ENCODE results near the gene TPST2. TPM values are rescaled to one million over a fixed set of nuclear protein-coding genes. Genes with fewer than 3 reads are reported as not detected.
A peak's percentile ranks its signal among the peaks of the same experiment; 100 is the strongest.

TPST2 gene
- total and polyA plus RNA-seq, 2 donors: 14.1 to 27.4 TPM

- WGBS: 96% methylated on average over 8 of the region's 8 CpGs
- Histone ChIP-seq H3K4me3 (ENCODE audit: low read depth, low read length) (no peak overlapping the region), H3K4me1 (ENCODE audit: insufficient read depth) (no peaks in the 10 kb centered on the region), H3K36me3 (ENCODE audit: insufficient read depth) (no peaks in the 10 kb centered on the region), H3K27ac (ENCODE audit: low read depth) (no peak overlapping the region)
- DNase-seq (ENCODE audit: extremely low spot score): no peak
Measured at GRCh38 chr22:26581633-26582168, 8.2 kb downstream of the TPST2 start.

DNA sequence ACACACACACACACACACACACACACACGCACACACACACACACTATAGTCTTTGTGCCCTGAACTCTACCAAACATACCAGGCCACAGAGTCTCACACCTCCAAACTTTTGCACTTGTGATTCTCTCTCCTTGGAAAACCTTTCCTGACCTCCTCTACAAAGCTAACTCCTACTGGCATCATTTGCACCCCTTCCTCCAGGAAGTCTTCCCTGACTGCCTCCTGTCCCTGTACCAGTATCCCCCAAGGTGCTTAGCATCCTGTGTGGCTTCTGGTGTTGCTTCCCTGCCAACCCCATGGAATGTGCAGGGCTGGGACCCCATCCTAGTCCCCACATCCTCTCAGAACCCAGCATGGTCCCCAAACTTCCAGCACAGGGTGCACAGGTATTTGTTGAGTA, 8.9 kb downstream of the TPST2 start:
- H3K4me1 ChIP-seq (ENCODE audit: insufficient read depth): no peaks in the 10 kb centered on the region
- no peak overlapping the region for H3K4me3 ChIP-seq (ENCODE audit: low read depth, low read length)
- no peak for DNase-seq (ENCODE audit: extremely low spot score)
- no peaks in the 10 kb centered on the region for H3K36me3 ChIP-seq (ENCODE audit: insufficient read depth)
- 84% methylated on average over 1 of the region's 1 CpG for WGBS
- H3K27ac ChIP-seq (ENCODE audit: low read depth): no peak overlapping the region

DNA sequence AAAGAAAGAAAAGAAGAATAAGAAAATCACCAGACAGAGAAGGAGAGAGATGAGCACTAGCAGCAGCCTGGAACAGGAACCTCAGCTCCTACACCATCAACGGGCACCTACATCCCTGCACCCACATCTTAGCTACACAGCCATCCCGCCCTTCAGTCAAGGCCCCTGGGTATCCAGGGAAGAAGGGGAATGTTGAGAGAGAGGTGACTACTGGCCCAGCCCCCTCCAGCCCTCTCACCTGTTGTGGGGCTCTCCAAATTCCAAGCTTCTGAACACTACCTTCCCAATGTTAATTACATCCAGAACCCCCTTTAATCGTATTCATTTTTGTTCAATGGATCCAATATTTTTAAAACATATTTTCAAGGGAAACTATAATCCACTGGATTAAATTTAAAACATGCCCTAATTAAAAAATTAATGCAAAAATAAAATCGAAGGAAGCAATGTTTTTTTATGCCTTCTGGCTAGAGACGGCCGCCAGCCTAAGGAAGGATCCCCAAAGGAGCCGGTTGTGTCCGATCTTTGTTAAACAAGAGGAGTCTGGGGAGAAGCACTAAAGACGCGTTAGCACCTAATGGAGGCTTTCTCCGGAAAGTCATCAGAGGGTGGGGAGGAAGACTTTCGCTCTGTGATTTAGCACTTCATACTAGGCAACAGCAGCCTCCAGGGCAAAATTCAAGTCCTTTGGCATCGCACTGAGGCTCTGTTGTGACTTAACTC, 9.5 kb downstream of the TPST2 start:
- DNase-seq (ENCODE audit: extremely low spot score): no peak
- 76% methylated on average over 13 of the region's 13 CpGs for WGBS
- H3K4me1 ChIP-seq (ENCODE audit: insufficient read depth): no peaks in the 10 kb centered on the region
- H3K27ac ChIP-seq (ENCODE audit: low read depth): no peak overlapping the region
- no peaks in the 10 kb centered on the region for H3K36me3 ChIP-seq (ENCODE audit: insufficient read depth)
- H3K4me3 ChIP-seq (ENCODE audit: low read depth, low read length): no peak overlapping the region

- Histone ChIP-seq H3K4me1 (ENCODE audit: insufficient read depth) (no peaks in the 10 kb centered on the region), H3K36me3 (ENCODE audit: insufficient read depth) (no peaks in the 10 kb centered on the region), H3K27ac (ENCODE audit: low read depth) (no peak overlapping the region), H3K4me3 (ENCODE audit: low read depth, low read length) (no peak overlapping the region)
- DNase-seq (ENCODE audit: extremely low spot score): no peak
- WGBS: 58% methylated on average over 10 of the region's 10 CpGs
Measured at GRCh38 chr22:26579331-26579886, 10.5 kb downstream of the TPST2 start.

DNA sequence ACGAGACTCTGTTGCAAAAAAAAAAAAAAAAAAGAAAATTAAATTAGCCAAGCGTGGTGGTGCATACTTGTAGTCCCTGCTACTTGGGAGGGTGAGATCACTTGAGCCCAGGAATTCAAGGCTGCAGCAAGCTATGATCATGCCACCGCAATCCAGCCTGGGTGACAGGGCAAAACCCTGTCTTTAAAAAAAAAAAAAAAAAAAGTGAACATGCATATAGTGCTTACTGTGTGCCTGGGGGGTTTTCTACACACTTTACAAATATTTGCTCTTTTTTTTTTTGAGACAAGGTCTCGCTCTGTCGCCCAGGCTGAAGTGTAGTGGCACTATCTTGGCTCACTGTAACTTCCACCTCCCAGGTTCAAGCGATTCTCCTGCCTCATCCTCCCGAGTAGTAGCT, 12.9 kb downstream of the TPST2 start:
- no peaks in the 10 kb centered on the region for H3K4me1 ChIP-seq (ENCODE audit: insufficient read depth)
- no peak for DNase-seq (ENCODE audit: extremely low spot score)
- H3K4me3 ChIP-seq (ENCODE audit: low read depth, low read length): no peak overlapping the region
- no peaks in the 10 kb centered on the region for H3K36me3 ChIP-seq (ENCODE audit: insufficient read depth)
- WGBS: 94% methylated on average over 7 of the region's 7 CpGs
- H3K27ac ChIP-seq (ENCODE audit: low read depth): no peak overlapping the region

DNA sequence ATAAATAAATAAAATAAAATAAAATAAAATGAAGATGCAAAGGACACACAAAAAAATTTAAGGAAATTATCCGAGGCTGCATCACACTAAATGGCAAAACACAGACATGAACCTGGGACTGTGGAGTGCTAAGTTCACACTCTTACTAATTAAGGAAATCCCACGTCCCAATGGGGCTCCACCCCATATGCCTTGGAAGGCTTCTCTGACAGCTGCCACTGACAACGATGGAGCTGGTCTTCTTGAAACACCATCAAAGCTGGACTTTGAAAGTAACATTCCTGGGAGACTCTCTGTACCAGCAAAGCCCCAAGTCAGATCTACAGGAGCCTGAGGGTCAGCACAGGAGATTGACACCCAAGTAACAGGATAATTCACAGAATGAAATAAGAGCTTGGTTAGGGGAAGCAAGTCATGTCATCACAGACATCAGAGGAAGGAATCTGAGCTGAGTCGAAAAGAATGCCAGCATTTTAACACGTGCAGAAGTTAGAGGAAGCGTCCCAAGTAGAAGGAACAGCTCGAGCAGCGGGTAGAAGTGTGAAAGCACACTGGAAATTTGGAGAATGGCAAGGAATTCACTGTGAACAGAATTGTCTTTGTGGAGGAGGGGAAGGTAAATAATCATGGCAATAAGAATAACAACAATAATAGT, 13.8 kb downstream of the TPST2 start:
- WGBS: 61% methylated on average over 8 of the region's 8 CpGs
- DNase-seq (ENCODE audit: extremely low spot score): no peak
- Histone ChIP-seq H3K36me3 (ENCODE audit: insufficient read depth) (no peaks in the 10 kb centered on the region), H3K4me3 (ENCODE audit: low read depth, low read length) (no peak overlapping the region), H3K4me1 (ENCODE audit: insufficient read depth) (no peaks in the 10 kb centered on the region), H3K27ac (ENCODE audit: low read depth) (no peak overlapping the region)

- DNase-seq (ENCODE audit: extremely low spot score): no peak
- Histone ChIP-seq H3K4me3 (ENCODE audit: low read depth, low read length) (no peak overlapping the region), H3K36me3 (ENCODE audit: insufficient read depth) (no peaks in the 10 kb centered on the region), H3K4me1 (ENCODE audit: insufficient read depth) (no peaks in the 10 kb centered on the region), H3K27ac (ENCODE audit: low read depth) (no peak overlapping the region)
- WGBS: 81% methylated on average over 7 of the region's 7 CpGs
Measured at GRCh38 chr22:26574001-26574723, 15.8 kb downstream of the TPST2 start.

GRCh38 chr22:26573026-26573662, 16.8 kb downstream of the TPST2 start:
- peak; percentile 65 for DNase-seq (ENCODE audit: extremely low spot score)

DNA sequence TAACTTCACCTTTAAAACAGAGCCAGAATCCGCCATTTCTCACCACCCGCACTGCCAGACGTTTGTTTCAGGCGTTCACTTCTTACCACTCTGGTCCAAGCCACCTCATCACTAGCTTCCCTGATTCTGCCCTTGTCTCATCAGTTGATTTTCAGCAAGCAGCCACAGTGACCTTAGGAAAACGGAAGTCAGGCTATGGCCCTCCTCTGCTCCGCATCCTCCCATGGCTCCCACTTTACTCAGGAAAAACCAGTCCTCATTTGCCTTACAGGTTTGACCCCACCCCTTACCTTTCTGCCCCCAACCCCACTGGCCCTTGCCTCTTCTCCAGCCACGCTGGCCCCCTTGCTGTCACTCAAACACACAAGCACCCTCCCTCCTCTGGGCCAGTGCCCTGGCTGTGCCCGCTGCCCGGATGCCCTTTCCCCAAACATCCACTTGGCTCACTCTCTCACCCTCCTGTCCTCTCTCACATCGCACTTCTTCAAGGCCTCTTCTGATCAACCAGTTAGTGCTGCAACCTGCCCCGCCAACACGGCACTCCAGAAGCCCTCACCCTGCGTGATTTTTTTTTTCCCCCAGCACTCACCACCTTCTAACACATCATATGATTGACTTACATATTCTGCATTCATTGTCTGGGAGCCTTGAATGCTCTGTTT, 18.9 kb downstream of the TPST2 start:
- Histone ChIP-seq H3K4me1 (ENCODE audit: insufficient read depth) (no peaks in the 10 kb centered on the region), H3K4me3 (ENCODE audit: low read depth, low read length) (no peak overlapping the region), H3K36me3 (ENCODE audit: insufficient read depth) (no peaks in the 10 kb centered on the region), H3K27ac (ENCODE audit: low read depth) (no peak overlapping the region)
- WGBS: 88% methylated on average over 13 of the region's 13 CpGs
- DNase-seq (ENCODE audit: extremely low spot score): no peak

More at GRCh38 chr22:26573026-26573662, 16.8 kb downstream of the TPST2 start:
- H3K27ac ChIP-seq (ENCODE audit: low read depth): no peak overlapping the region
- H3K36me3 ChIP-seq (ENCODE audit: insufficient read depth): no peaks in the 10 kb centered on the region
- WGBS: 35% methylated on average over 10 of the region's 10 CpGs
- no peaks in the 10 kb centered on the region for H3K4me1 ChIP-seq (ENCODE audit: insufficient read depth)
- no peak overlapping the region for H3K4me3 ChIP-seq (ENCODE audit: low read depth, low read length)

GRCh38 chr22:26570115-26570514, 19.8 kb downstream of the TPST2 start:
- no peaks in the 10 kb centered on the region for H3K36me3 ChIP-seq (ENCODE audit: insufficient read depth)
- no peak overlapping the region for H3K4me3 ChIP-seq (ENCODE audit: low read depth, low read length)
- H3K4me1 ChIP-seq (ENCODE audit: insufficient read depth): no peaks in the 10 kb centered on the region
- no peak for DNase-seq (ENCODE audit: extremely low spot score)
- H3K27ac ChIP-seq (ENCODE audit: low read depth): no peak overlapping the region
- WGBS: 51% methylated on average over 10 of the region's 10 CpGs

GRCh38 chr22:26568207-26568706, 21.7 kb downstream of the TPST2 start:
- H3K4me3 ChIP-seq (ENCODE audit: low read depth, low read length): no peak overlapping the region
- no peaks in the 10 kb centered on the region for H3K4me1 ChIP-seq (ENCODE audit: insufficient read depth)
- H3K36me3 ChIP-seq (ENCODE audit: insufficient read depth): no peaks in the 10 kb centered on the region
- no peak overlapping the region for H3K27ac ChIP-seq (ENCODE audit: low read depth)
- 60% methylated on average over 11 of the region's 11 CpGs for WGBS
- DNase-seq (ENCODE audit: extremely low spot score): peak; percentile 69

GRCh38 chr22:26567610-26568009, 22.3 kb downstream of the TPST2 start:
- H3K4me1 ChIP-seq (ENCODE audit: insufficient read depth): no peaks in the 10 kb centered on the region
- 56% methylated on average over 2 of the region's 2 CpGs for WGBS

DNA sequence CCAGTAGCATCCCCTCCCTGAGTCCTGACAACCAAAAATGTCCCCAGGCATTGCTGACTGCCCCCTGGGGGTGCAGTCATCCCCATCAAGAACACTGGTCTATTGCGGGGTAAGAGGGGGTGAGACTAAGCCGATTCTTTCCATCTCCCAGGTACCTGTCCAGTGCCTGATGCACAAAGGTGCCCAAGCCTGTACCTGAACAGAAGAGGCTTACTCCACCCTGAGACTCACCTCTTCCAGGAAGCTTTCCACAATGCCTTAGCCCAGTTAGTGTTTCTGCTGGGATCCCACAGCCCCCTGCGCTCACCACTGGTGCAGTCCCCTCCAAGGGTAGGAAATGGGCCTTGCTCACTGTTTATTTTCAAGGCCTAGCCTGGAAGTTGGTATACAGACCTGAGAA, 22.9 kb downstream of the TPST2 start:
- WGBS: 90% methylated on average over 3 of the region's 3 CpGs
- Histone ChIP-seq H3K27ac (ENCODE audit: low read depth) (no peak overlapping the region), H3K36me3 (ENCODE audit: insufficient read depth) (no peaks in the 10 kb centered on the region), H3K4me3 (ENCODE audit: low read depth, low read length) (no peak overlapping the region), H3K4me1 (ENCODE audit: insufficient read depth) (no peaks in the 10 kb centered on the region)
- no peak for DNase-seq (ENCODE audit: extremely low spot score)

More at GRCh38 chr22:26567610-26568009, 22.3 kb downstream of the TPST2 start:
- Histone ChIP-seq H3K36me3 (ENCODE audit: insufficient read depth) (no peaks in the 10 kb centered on the region), H3K4me3 (ENCODE audit: low read depth, low read length) (no peak overlapping the region), H3K27ac (ENCODE audit: low read depth) (no peak overlapping the region)
- DNase-seq (ENCODE audit: extremely low spot score): no peak

Data from urinary bladder (tissue), 4 donors.